Upper lobe of left lung (tissue), 4 donors: ENCODE measurements around the gene AGBL1.

ENCODE experiments used
- EP300 ChIP-seq, 4 donors: sonication (generic); formaldehyde crosslinking; IDR thresholded peaks; one replicate each; pipeline ENCODE4 v1.5.1; 2017; ENCODE audit warnings: antibody characterized with exemption in 4 of 4, control low read depth in 2 of 4
- POLR2A ChIP-seq, 4 donors: fragments of 450-650 bp; IDR thresholded peaks; one replicate each; pipeline ENCODE4 v1.5.1; 2016 to 2017; ENCODE audit warnings: antibody characterized with exemption in 4 of 4, mild to moderate bottlenecking in 2 of 4
- POLR2AphosphoS5 ChIP-seq, 2 donors: sonication (generic); formaldehyde crosslinking; IDR thresholded peaks; one replicate each; pipeline ENCODE4 v1.5.1; 2017; ENCODE audit warnings: antibody characterized with exemption in 2 of 2
- TF ChIP-seq, protein P1 (sequence below), 6 experiments: fragments of 450-650 bp in 4 of 6; fragments of 200-600 bp in 2 of 6; sonication (generic) in 2 of 6; IDR thresholded peaks; one replicate each; pipeline ENCODE4 v1.5.1; 2016 to 2019; ENCODE audit warnings: antibody characterized with exemption in 6 of 6

DNA sequence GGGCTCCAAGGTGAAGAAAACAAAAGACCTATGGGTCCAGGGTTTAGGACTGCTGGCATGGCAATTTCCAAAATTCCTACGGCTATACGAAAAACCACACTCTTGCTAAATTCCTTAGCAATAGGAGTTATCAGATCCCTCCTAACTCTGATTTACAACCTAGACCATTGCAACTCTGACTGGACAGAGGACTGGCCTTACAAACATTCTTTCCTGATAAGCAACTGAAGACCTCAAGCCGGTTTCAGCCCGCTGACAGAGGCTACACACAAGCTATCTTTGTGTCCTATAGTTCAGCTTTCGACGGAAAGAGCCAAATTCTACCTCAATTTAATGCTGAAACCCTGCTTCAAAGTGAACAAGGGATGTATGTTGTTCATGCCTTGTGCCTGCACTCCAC, 38.3 kb upstream of the AGBL1 start:
- TF ChIP-seq POLR2AphosphoS5 (IDR thresholded peaks at IDR 0.05) = no peak
- no peak for TF ChIP-seq POLR2A (IDR thresholded peaks at IDR 0.05)
- TF ChIP-seq, protein P1, sequence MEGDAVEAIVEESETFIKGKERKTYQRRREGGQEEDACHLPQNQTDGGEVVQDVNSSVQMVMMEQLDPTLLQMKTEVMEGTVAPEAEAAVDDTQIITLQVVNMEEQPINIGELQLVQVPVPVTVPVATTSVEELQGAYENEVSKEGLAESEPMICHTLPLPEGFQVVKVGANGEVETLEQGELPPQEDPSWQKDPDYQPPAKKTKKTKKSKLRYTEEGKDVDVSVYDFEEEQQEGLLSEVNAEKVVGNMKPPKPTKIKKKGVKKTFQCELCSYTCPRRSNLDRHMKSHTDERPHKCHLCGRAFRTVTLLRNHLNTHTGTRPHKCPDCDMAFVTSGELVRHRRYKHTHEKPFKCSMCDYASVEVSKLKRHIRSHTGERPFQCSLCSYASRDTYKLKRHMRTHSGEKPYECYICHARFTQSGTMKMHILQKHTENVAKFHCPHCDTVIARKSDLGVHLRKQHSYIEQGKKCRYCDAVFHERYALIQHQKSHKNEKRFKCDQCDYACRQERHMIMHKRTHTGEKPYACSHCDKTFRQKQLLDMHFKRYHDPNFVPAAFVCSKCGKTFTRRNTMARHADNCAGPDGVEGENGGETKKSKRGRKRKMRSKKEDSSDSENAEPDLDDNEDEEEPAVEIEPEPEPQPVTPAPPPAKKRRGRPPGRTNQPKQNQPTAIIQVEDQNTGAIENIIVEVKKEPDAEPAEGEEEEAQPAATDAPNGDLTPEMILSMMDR (IDR thresholded peaks at IDR 0.05) = no peak
- no peak for TF ChIP-seq EP300 (IDR thresholded peaks at IDR 0.05)
